NK-92 treated with Interleukin-12 subunit alpha and Interleukin-12 subunit beta, amount 100 ng/mL, for 24 hours (cell line): ENCODE results near the gene CNN3.
"Not testable (repeated sequence)": the region's sequence is repeated elsewhere in the genome, so short reads cannot be mapped to it uniquely, and the experiment has no call there.

ENCODE experiments used
- DNase-seq: peaks from one replicate; lab custom pipeline; 2025; lab: John Stamatoyannopoulos, UW

CNN3 gene

GRCh38 chr1:94949681-94950661 lies 23.1 kb upstream of the CNN3 start:
- no peak for DNase-seq

GRCh38 chr1:94947437-94947836 lies 20.5 kb upstream of the CNN3 start:
- DNase-seq = no peak

- no peak for DNase-seq
These were observed 20.0 kb upstream of the CNN3 start for GRCh38 chr1:94946886-94947285.

- DNase-seq = no peak
These were observed 15.5 kb upstream of the CNN3 start for GRCh38 chr1:94942171-94943128.

- DNase-seq = not testable (repeated sequence)
These were observed 14.6 kb upstream of the CNN3 start for GRCh38 chr1:94941480-94941879.

- DNase-seq = no peak
These were observed 13.8 kb upstream of the CNN3 start for GRCh38 chr1:94940738-94941137.

GRCh38 chr1:94937820-94938219 lies 10.9 kb upstream of the CNN3 start:
- no peak for DNase-seq

GRCh38 chr1:94936861-94937620 lies 10.1 kb upstream of the CNN3 start:
- no peak for DNase-seq

GRCh38 chr1:94935476-94935875 lies 8.6 kb upstream of the CNN3 start:
- no peak for DNase-seq

- no peak for DNase-seq
These were observed 8.1 kb upstream of the CNN3 start for GRCh38 chr1:94935034-94935433.

- no peak for DNase-seq
These were observed 7.6 kb upstream of the CNN3 start for GRCh38 chr1:94934551-94934950.

- DNase-seq = no peak
These were observed 4.4 kb upstream of the CNN3 start for GRCh38 chr1:94931254-94931841.

GRCh38 chr1:94929351-94930217 lies 2.7 kb upstream of the CNN3 start:
- no peak for DNase-seq

GRCh38 chr1:94928293-94928939 lies 1.5 kb upstream of the CNN3 start:
- no peak for DNase-seq

- no peak for DNase-seq
These were observed 680 bp upstream of the CNN3 start for GRCh38 chr1:94927405-94928175.

GRCh38 chr1:94926126-94926914 lies 590 bp downstream of the CNN3 start:
- DNase-seq = no peak

- DNase-seq = no peak
These were observed 1.3 kb downstream of the CNN3 start for GRCh38 chr1:94925561-94926125.

- DNase-seq = no peak
These were observed 1.9 kb downstream of the CNN3 start for GRCh38 chr1:94925004-94925403.
